Keratinocyte (primary cell): ENCODE data around the gene PCDH10. TPM values are rescaled to one million over a fixed set of nuclear protein-coding genes. Genes with fewer than 3 reads are reported as not detected.

ENCODE experiments used
- DNase-seq: peaks from one replicate; pipeline ENCODE4 v3.0.0-alpha.2; 2011; ENCODE audit warnings: low read depth, missing footprints, low spot score
- FAIRE-seq: peaks from 2 replicates; lab custom pipeline; 2011; peaks lifted over from hg19 to GRCh38; lab: Jason Lieb, UNC
- H2AFZ ChIP-seq: 2 replicates; pipeline ENCODE4 v1.6.0; 2012; ENCODE audit warnings: low read length, control low read depth, inconsistent platforms; ENCODE audit not compliant: control insufficient read depth
- H3K27ac ChIP-seq: 2 replicates; pipeline ENCODE4 v1.5.1; 2011; ENCODE audit warnings: low read length; ENCODE audit not compliant: control insufficient read depth, insufficient read depth
- H3K27me3 ChIP-seq: 3 replicates; pipeline ENCODE4 v1.6.0; 2011; ENCODE audit warnings: low read length; ENCODE audit not compliant: control insufficient read depth, insufficient read depth; ENCODE audit errors: extremely low read depth
- H3K36me3 ChIP-seq, 2 experiments: 2 replicates in 1 of 2; 3 replicates in 1 of 2; pipeline ENCODE4 v1.5.1; 2011; ENCODE audit warnings: low read length in 2 of 2, mild to moderate bottlenecking in 1 of 2; ENCODE audit not compliant: control insufficient read depth in 2 of 2, insufficient read depth in 2 of 2; ENCODE audit errors: extremely low read depth in 1 of 2
- H3K4me1 ChIP-seq: 3 replicates; pipeline ENCODE4 v1.5.1; 2011; ENCODE audit warnings: low read length; ENCODE audit not compliant: control insufficient read depth, insufficient read depth; ENCODE audit errors: extremely low read depth
- H3K4me2 ChIP-seq: 3 replicates; pipeline ENCODE4 v1.6.0; 2011; ENCODE audit warnings: low read depth, low read length; ENCODE audit not compliant: control insufficient read depth, insufficient read depth; ENCODE audit errors: extremely low read depth
- H3K4me3 ChIP-seq, 3 experiments: fragments of 200-600 bp in 1 of 3; sonication (generic) in 1 of 3; 2 replicates in 2 of 3; 3 replicates in 1 of 3; pipeline ENCODE4 v1.5.1; 2011 to 2016; ENCODE audit warnings: low read length in 3 of 3, mild to moderate bottlenecking in 3 of 3, control low read depth in 2 of 3, inconsistent platforms in 1 of 3, low read depth in 1 of 3, mixed read lengths in 1 of 3, mixed run types in 1 of 3, moderate library complexity in 1 of 3; ENCODE audit not compliant: control insufficient read depth in 2 of 3, insufficient read depth in 2 of 3; ENCODE audit errors: extremely low read depth in 1 of 3
- H3K79me2 ChIP-seq: 2 replicates; pipeline ENCODE4 v1.6.0; 2012; ENCODE audit warnings: low read length; ENCODE audit not compliant: control insufficient read depth, insufficient read depth
- H3K9ac ChIP-seq: 3 replicates; pipeline ENCODE4 v1.6.0; 2011; ENCODE audit warnings: low read length; ENCODE audit not compliant: control insufficient read depth, insufficient read depth; ENCODE audit errors: extremely low read depth
- H3K9me1 ChIP-seq: 3 replicates; pipeline ENCODE4 v1.6.0; 2011; ENCODE audit warnings: low read length; ENCODE audit not compliant: control insufficient read depth, insufficient read depth; ENCODE audit errors: extremely low read depth
- H3K9me3 ChIP-seq: 2 replicates; pipeline ENCODE4 v1.5.1; 2012; ENCODE audit warnings: low read depth, low read length; ENCODE audit not compliant: control insufficient read depth
- H4K20me1 ChIP-seq: 3 replicates; pipeline ENCODE4 v1.6.0; 2011; ENCODE audit warnings: low read length; ENCODE audit not compliant: control insufficient read depth, insufficient read depth; ENCODE audit errors: extremely low read depth
- EZH2 ChIP-seq: IDR thresholded peaks from one replicate; pipeline ENCODE4 v1.6.1; 2012; ENCODE audit warnings: inconsistent platforms, mild to moderate bottlenecking, low read length, moderate library complexity
- dilution Hi-C: fragments of 300-500 bp; cut with MboI; formaldehyde crosslinking; loops from one replicate; pipeline ENCODE4 v1.7.0; 2020; ENCODE audit warnings: low sequenced_read_pairs; ENCODE audit not compliant: extremely low pct_ligation_motif_present
- polyA plus RNA-seq, 5 experiments: library from polyadenylated mRNA; depleted of rRNA in 3 of 5; stranded (reverse) in 3 of 5; stranded (forward) in 1 of 5; unstranded in 1 of 5; fragments of >200 nt; gene quantifications; 1 replicate in 1 of 5; 2 replicates in 3 of 5; 3 replicates in 1 of 5; pipeline versions ENCODE4 v1.2.1 to v1.2.3, GENCODE V29; 2011 to 2012; ENCODE audit warnings: missing spikeins in 2 of 5, low read depth in 1 of 5, low replicate concordance in 1 of 5
- TF ChIP-seq, protein P1 (sequence below), 3 experiments: IDR thresholded peaks in 1 of 3; conservative IDR thresholded peaks in 1 of 3; optimal IDR thresholded peaks in 1 of 3; 2 replicates in 2 of 3; 3 replicates in 1 of 3; pipeline versions ENCODE3 to v1.5.1; 2011; ENCODE audit warnings: low read length in 3 of 3, mild to moderate bottlenecking in 3 of 3, moderate library complexity in 2 of 3, control low read depth in 1 of 3, inconsistent platforms in 1 of 3; ENCODE audit not compliant: insufficient read depth in 2 of 3; ENCODE audit errors: extremely low read depth in 1 of 3

Gene PCDH10
- polyA plus RNA-seq, 1 donor (not counting 4 experiments of a cell fraction or from before 2014, with no cell fraction given): not detected

DNA sequence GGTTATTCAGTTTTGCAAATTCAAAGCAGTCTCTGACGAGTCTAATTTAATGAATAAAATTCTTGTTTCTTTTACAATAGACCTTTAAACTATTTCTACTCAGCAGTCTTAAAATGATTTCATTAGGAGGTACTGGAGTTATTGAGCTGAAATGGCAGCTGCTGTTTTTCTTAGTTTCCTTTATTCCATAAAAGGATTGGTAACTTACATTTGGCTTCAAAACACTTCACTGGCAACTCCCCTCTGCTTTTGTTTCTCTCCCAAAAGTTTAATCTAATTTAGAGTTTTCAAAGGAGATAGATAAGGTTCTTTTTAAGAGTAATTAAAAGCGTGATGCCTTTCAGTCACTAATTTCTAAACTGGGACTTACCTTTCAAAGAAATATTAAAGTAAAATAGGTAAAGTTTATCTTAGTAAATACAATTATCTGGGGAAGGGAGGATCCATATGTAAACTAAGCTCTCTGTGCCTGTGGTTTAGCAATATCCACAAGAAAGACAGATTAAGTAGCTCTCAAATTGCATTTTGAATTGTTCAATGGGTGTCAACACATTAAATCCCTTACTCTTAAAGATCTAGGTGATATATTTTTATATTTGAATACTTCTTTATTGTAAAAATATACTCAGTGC is 17.1 kb upstream of the PCDH10 start:
- Histone ChIP-seq H3K9me1 (no peaks in the 10 kb centered on the region), H3K4me1 (no peaks in the 10 kb centered on the region), H3K79me2 (no peaks in the 10 kb centered on the region), H4K20me1 (no peaks in the 10 kb centered on the region), H3K4me2 (no peak overlapping the region), H3K4me3 (no peak overlapping the region), H3K36me3 (no peaks in the 10 kb centered on the region), H2AFZ (no peak overlapping the region), H3K9me3 (no peaks in the 10 kb centered on the region), H3K27ac (no peak overlapping the region), H3K27me3 (no peaks in the 10 kb centered on the region), H3K9ac (no peak overlapping the region)
- dilution Hi-C loops: no loop called here
- FAIRE-seq (no peak), DNase-seq (no peak)
- TF ChIP-seq, protein P1, sequence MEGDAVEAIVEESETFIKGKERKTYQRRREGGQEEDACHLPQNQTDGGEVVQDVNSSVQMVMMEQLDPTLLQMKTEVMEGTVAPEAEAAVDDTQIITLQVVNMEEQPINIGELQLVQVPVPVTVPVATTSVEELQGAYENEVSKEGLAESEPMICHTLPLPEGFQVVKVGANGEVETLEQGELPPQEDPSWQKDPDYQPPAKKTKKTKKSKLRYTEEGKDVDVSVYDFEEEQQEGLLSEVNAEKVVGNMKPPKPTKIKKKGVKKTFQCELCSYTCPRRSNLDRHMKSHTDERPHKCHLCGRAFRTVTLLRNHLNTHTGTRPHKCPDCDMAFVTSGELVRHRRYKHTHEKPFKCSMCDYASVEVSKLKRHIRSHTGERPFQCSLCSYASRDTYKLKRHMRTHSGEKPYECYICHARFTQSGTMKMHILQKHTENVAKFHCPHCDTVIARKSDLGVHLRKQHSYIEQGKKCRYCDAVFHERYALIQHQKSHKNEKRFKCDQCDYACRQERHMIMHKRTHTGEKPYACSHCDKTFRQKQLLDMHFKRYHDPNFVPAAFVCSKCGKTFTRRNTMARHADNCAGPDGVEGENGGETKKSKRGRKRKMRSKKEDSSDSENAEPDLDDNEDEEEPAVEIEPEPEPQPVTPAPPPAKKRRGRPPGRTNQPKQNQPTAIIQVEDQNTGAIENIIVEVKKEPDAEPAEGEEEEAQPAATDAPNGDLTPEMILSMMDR (optimal IDR thresholded peaks at IDR 0.05 in 1 of 3, IDR thresholded peaks at IDR 0.05 in 1 of 3, conservative IDR thresholded peaks at IDR 0.05 in 1 of 3; ENCODE audit: extremely low read depth in 1 of 3, insufficient read depth in 2 of 3, low read length in 3 of 3): no peak
- no peak for TF ChIP-seq EZH2

DNA sequence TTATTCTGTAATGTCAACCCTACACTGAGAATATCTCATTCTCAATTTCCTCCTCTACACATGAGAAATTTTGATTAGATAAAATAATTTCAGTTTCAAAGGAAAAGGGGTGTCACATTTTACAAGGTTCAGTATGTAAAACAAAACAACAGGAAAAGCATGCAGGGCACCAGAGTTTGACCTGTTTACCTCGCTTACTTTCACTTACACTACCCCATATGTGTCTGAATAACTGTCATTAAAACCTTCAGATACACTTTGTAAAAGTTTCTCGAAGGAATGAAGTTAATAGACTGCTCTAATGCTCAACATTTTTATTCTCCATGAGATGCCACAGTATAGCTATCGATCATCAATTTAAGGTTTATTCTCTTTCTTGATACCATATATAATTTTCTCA is 12.3 kb upstream of the PCDH10 start:
- Histone ChIP-seq H3K27ac (no peak overlapping the region), H3K27me3 (no peaks in the 10 kb centered on the region), H2AFZ (no peak overlapping the region), H3K4me2 (no peak overlapping the region), H3K79me2 (no peaks in the 10 kb centered on the region), H4K20me1 (no peaks in the 10 kb centered on the region), H3K9me1 (no peaks in the 10 kb centered on the region), H3K9me3 (no peaks in the 10 kb centered on the region), H3K9ac (no peak overlapping the region), H3K36me3 (no peaks in the 10 kb centered on the region), H3K4me3 (no peak overlapping the region), H3K4me1 (no peaks in the 10 kb centered on the region)
- FAIRE-seq (no peak), DNase-seq (no peak)
- dilution Hi-C loops: no loop called here
- TF ChIP-seq, protein P1 (optimal IDR thresholded peaks at IDR 0.05 in 1 of 3, IDR thresholded peaks at IDR 0.05 in 1 of 3, conservative IDR thresholded peaks at IDR 0.05 in 1 of 3; ENCODE audit: extremely low read depth in 1 of 3, insufficient read depth in 2 of 3, low read length in 3 of 3): no peak
- no peak for TF ChIP-seq EZH2
